GM23338 (cell line): ENCODE data around the gene SCAPER.

ENCODE experiments used
- EZH2 ChIP-seq: fragments of 200-600 bp; sonication (generic); IDR thresholded peaks from one replicate; pipeline ENCODE4 v1.8.0; 2017; ENCODE audit warnings: antibody characterized with exemption, mild to moderate bottlenecking, low read depth; ENCODE audit not compliant: unreplicated experiment
- TF ChIP-seq, protein P1 (sequence below), 2 experiments: fragments of 200-600 bp in 1 of 2; sonication (generic) in 1 of 2; conservative IDR thresholded peaks; 2 replicates each; pipeline versions ENCODE4 v1.5.1 to v1.6.1; 2016 to 2017; ENCODE audit warnings: antibody characterized with exemption in 2 of 2, low read depth in 2 of 2, mild to moderate bottlenecking in 2 of 2, moderate library complexity in 1 of 2

DNA sequence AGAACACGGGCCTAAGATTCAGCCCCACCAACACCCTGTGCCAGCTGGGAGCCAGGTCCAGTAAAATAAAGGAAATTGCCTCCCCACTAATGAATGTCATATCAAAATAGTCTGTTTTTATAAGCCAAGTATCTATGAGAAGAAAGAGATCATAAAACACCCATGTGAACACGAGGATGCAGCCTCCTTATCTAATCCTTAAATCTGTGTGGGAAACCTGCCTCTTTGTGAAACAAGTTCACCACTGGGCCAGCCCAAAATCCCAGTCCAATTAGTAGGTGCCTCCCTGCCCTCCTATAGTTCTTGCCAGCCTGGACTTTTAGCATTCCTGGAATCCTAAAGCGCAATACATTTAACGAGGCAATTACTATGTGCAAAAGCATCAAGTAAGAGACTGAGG lies 42.0 kb downstream of the SCAPER start:
- TF ChIP-seq, protein P1, sequence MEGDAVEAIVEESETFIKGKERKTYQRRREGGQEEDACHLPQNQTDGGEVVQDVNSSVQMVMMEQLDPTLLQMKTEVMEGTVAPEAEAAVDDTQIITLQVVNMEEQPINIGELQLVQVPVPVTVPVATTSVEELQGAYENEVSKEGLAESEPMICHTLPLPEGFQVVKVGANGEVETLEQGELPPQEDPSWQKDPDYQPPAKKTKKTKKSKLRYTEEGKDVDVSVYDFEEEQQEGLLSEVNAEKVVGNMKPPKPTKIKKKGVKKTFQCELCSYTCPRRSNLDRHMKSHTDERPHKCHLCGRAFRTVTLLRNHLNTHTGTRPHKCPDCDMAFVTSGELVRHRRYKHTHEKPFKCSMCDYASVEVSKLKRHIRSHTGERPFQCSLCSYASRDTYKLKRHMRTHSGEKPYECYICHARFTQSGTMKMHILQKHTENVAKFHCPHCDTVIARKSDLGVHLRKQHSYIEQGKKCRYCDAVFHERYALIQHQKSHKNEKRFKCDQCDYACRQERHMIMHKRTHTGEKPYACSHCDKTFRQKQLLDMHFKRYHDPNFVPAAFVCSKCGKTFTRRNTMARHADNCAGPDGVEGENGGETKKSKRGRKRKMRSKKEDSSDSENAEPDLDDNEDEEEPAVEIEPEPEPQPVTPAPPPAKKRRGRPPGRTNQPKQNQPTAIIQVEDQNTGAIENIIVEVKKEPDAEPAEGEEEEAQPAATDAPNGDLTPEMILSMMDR (conservative IDR thresholded peaks at IDR 0.05; ENCODE audit: low read depth in 2 of 2): no peak
- TF ChIP-seq EZH2: no peak
